AG04450 (cell line): ENCODE data around the gene BZW1. TPM values are rescaled to one million over a fixed set of nuclear protein-coding genes. Genes with fewer than 3 reads are reported as not detected.

Experiments
- CTCF ChIA-PET: fragments of 300-600, 350-600 bp; formaldehyde crosslinking; extraction: SDS; loops from one replicate; lab custom pipeline; 2022; ENCODE audit warnings: antibody characterized with exemption, inconsistent platforms; lab: Charles Lee
- POLR2A ChIA-PET: fragments of 350-600 bp; formaldehyde crosslinking; extraction: SDS; loops from one replicate; lab custom pipeline; 2021; ENCODE audit warnings: antibody characterized with exemption, inconsistent platforms; lab: Yijun Ruan, JAX
- DNase-seq: peaks from one replicate; pipeline ENCODE4 v3.0.0-alpha.2; 2011; ENCODE audit warnings: low read depth, low spot score
- H3K27ac ChIP-seq: one replicate; pipeline ENCODE4 v1.5.1; 2012; ENCODE audit warnings: low read depth, low read length, control low read depth
- H3K27me3 ChIP-seq: one replicate; pipeline ENCODE4 v1.6.0; 2012; ENCODE audit warnings: low read length; ENCODE audit not compliant: control insufficient read depth, insufficient read depth
- H3K4me3 ChIP-seq: 2 replicates; pipeline ENCODE4 v1.5.1; 2011; ENCODE audit warnings: mild to moderate bottlenecking, low read depth, low read length, control low read depth
- H3K9me3 ChIP-seq: 2 replicates; pipeline ENCODE4 v1.5.1; 2012; ENCODE audit warnings: low read length; ENCODE audit not compliant: control insufficient read depth, insufficient read depth
- CTCF ChIP-seq: IDR thresholded peaks from 2 replicates; pipeline ENCODE4 v1.5.1; 2011; ENCODE audit warnings: low read depth, low read length, control low read depth, inconsistent platforms
- polyA minus RNA-seq: library from RNA; depleted of rRNA, polyadenylated mRNA; stranded (reverse); fragments of >200 nt; gene quantifications from 2 replicates; pipeline ENCODE4 v1.2.3, GENCODE V29; 2011; rRNA and poly(A)+ RNA removed
- polyA plus RNA-seq: library from polyadenylated mRNA; depleted of rRNA; stranded (reverse); fragments of >200 nt; gene quantifications from 2 replicates; pipeline ENCODE4 v1.2.3, GENCODE V29; 2011; rRNA removed

Gene BZW1
- 359 and 376 TPM in 2 replicates for polyA plus RNA-seq
- 352 and 361 TPM in 2 replicates for polyA minus RNA-seq

DNA sequence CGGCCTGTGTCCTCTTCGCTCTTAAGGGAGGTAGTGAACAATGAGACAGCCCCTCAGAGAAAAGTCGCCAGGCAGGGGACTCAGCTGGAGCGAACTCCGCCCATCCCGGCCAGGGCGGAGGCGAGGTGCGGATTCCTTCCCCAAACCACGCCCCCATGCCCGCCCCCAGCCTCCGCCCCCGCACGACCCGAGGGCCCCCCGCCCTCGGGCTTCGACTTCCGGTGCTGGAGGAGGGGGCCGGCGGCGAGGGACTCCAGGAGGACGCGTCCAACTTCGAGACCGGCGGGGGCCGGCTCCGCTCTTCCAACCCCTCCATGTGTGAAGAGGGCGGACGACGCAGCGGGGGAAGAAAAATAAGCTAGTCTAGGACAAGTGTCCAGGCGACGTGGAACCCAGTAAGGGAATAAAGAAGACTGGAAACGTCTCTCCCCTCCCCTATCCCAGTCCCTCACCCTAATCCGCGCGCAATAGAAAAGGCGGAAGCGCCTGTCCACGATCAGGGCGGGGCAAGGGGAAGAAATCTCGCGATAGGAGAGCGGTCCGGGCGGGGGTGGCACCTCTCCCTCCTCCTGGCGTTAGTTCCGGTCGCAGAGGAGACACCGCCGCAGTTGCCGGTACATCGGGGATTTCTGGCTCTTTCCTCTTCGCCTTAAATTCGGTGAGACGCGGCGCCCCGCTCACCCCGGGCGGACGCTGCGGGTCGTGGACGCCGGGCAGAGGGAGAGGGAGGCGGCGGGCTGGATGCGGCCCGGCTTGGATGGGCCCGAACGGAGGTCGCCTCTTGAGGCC lies at the start of gene BZW1:
TSS of gene BZW1 (plus strand) at position 578 of the 789 bp plus-strand sequence. CDS start 1,308 bp downstream, outside the sequence.
- no peak for TF ChIP-seq CTCF
- DNase-seq = peak; percentile 93
- Histone ChIP-seq H3K27me3 (no peaks in the 10 kb centered on the region), H3K4me3 (peak within 1 kb of the TSS; percentile 92), H3K27ac (peak within 1 kb of the TSS; percentile 99), H3K9me3 (no peaks in the 10 kb centered on the region; the same call in 1 of the 2 replicates)
- CTCF ChIA-PET = interaction anchor here (1.2 kb wide), 1 partner anchor 98 kb away, joined by 4 read pairs; no protein-coding TSS in a partner anchor
- POLR2A ChIA-PET = interaction anchor here (0.6 to 3.0 kb wide), 6 partner anchors 8 to 195 kb away, joined by 5 to 13 read pairs (median 8); partner anchors contain the start of gene CLK1

DNA sequence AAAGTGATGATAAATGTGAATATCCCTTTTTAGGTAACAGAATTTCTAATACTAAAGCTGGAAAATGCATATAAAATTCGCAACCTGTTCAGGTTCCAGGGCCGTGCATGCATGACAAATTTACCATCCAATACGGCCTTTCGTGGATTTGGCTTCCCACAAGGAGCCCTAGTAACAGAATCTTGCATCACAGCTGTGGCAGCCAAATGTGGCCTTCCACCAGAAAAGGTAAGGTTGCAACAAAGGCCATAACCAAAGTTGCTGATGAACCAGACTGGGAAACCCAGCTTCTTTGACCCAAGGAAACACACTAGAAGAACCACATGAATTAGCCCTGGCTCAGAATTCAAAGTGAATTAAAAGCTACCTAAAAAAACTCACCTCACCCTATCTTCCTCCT lies 49.6 kb upstream of the BZW1 start:
- Histone ChIP-seq H3K27ac (no peak overlapping the region), H3K4me3 (no peak overlapping the region), H3K27me3 (no peaks in the 10 kb centered on the region), H3K9me3 (no peaks in the 10 kb centered on the region)
- POLR2A ChIA-PET = interaction anchor here (1.6 kb wide), 1 partner anchor 48 kb away, joined by 4 read pairs; no protein-coding TSS in a partner anchor
- no peak for TF ChIP-seq CTCF
- no peak for DNase-seq
- CTCF ChIA-PET = no interaction called here

DNA sequence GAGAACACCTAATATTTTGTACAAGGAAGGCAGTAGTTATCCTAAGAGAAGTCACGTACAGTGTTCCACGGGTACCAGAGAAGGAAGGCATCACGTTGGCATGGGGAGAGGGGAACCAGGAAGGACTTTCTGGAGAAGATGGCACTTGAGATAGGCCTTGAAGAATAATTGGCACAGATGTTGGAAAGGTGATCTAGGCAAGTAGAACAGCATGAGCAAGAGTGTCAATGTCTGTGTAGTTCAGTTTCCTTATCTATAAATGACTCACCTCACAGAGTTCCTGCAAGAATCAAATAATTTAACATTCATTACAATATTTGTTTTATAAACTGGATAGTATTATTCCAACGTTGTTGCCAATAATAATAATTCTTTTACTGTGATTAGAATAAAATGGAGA lies 48.3 kb upstream of the BZW1 start:
- DNase-seq = no peak

GRCh38 chr2:200765139-200765951 lies 46.4 kb upstream of the BZW1 start:
- ChIA-PET CTCF (interaction anchor here (0.8 to 2.7 kb wide), 7 partner anchors 10 to 52 kb away, joined by 3 to 9 read pairs (median 4); no protein-coding TSS in a partner anchor), POLR2A (interaction anchor here (0.6 to 2.6 kb wide), 7 partner anchors 9 to 117 kb away, joined by 3 to 13 read pairs (median 9); partner anchors contain the start of gene BZW1)
- peak; percentile 81 for DNase-seq
- H3K4me3 ChIP-seq = peak overlapping the region; percentile 7; the same call in 1 of the 2 replicates
- no peak for TF ChIP-seq CTCF
- no peaks in the 10 kb centered on the region for H3K27me3 ChIP-seq
- H3K27ac ChIP-seq = peak overlapping the region; percentile 90
- H3K9me3 ChIP-seq = no peaks in the 10 kb centered on the region

More for the DNA sequence above, 48.3 kb upstream of the BZW1 start:
- TF ChIP-seq CTCF = no peak
- ChIA-PET CTCF (no interaction called here), POLR2A (no interaction called here)
- Histone ChIP-seq H3K27me3 (no peaks in the 10 kb centered on the region), H3K9me3 (no peaks in the 10 kb centered on the region), H3K27ac (no peak overlapping the region), H3K4me3 (no peak overlapping the region)
